Measurements from ENCODE around the gene CDK14.

Gene CDK14

DNA sequence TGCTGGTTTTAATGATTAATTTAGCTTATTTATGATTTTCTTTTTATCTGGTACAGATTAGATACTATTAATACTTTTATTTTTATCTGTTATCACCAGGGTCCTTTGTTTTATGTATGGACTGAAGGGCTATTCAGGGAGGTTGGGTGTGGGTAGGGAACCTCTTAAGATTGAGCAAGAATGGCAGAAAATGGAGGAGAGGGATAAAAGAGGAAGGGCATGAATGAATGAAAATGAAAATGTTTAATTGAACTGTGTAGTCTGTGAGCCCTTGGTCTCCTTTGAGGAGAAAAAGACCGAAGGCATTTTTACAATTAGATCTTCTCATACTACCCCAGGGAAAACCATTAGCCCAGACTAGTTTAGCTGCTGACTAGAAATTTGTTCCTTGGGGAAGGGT, 93.1 kb downstream of the CDK14 start:
- Histone ChIP-seq H2AFZ (ENCODE audit: low read length) (no peak overlapping the region), H3K9me2 (replicated peaks; ENCODE audit: low read depth, low read length) (no peaks in the 10 kb centered on the region), H4K20me1 (ENCODE audit: insufficient read depth, low read length, poor library complexity, severe bottlenecking) (no peaks in the 10 kb centered on the region), H3F3A (ENCODE audit: low read depth) (no peaks in the 10 kb centered on the region), H3K4me1 (ENCODE audit: insufficient read depth, low read length, poor library complexity, severe bottlenecking) (no peaks in the 10 kb centered on the region), H3K4me2 (ENCODE audit: low read depth, low read length, poor library complexity, severe bottlenecking) (no peak overlapping the region), H3K36me3 (ENCODE audit: insufficient read depth, low read length) (no peaks in the 10 kb centered on the region), H3K9me3 (ENCODE audit: insufficient read depth, low read depth, low read length) (no peaks in the 10 kb centered on the region), H3K27me3 (ENCODE audit: insufficient read depth, low read length, poor library complexity, severe bottlenecking) (no peaks in the 10 kb centered on the region), H3K9ac (ENCODE audit: low read depth, low read length, poor library complexity, severe bottlenecking) (no peak overlapping the region), H3K4me3 (ENCODE audit: low read length, poor library complexity, severe bottlenecking) (no peak overlapping the region), H3K79me2 (ENCODE audit: insufficient read depth, low read length) (no peaks in the 10 kb centered on the region)
- TF ChIP-seq EZH2phosphoT487 (IDR thresholded peaks at IDR 0.05; ENCODE audit: borderline replicate concordance): no peak
- TF ChIP-seq, protein P1, sequence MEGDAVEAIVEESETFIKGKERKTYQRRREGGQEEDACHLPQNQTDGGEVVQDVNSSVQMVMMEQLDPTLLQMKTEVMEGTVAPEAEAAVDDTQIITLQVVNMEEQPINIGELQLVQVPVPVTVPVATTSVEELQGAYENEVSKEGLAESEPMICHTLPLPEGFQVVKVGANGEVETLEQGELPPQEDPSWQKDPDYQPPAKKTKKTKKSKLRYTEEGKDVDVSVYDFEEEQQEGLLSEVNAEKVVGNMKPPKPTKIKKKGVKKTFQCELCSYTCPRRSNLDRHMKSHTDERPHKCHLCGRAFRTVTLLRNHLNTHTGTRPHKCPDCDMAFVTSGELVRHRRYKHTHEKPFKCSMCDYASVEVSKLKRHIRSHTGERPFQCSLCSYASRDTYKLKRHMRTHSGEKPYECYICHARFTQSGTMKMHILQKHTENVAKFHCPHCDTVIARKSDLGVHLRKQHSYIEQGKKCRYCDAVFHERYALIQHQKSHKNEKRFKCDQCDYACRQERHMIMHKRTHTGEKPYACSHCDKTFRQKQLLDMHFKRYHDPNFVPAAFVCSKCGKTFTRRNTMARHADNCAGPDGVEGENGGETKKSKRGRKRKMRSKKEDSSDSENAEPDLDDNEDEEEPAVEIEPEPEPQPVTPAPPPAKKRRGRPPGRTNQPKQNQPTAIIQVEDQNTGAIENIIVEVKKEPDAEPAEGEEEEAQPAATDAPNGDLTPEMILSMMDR (conservative IDR thresholded peaks at IDR 0.05; ENCODE audit: low read length): no peak

DNA sequence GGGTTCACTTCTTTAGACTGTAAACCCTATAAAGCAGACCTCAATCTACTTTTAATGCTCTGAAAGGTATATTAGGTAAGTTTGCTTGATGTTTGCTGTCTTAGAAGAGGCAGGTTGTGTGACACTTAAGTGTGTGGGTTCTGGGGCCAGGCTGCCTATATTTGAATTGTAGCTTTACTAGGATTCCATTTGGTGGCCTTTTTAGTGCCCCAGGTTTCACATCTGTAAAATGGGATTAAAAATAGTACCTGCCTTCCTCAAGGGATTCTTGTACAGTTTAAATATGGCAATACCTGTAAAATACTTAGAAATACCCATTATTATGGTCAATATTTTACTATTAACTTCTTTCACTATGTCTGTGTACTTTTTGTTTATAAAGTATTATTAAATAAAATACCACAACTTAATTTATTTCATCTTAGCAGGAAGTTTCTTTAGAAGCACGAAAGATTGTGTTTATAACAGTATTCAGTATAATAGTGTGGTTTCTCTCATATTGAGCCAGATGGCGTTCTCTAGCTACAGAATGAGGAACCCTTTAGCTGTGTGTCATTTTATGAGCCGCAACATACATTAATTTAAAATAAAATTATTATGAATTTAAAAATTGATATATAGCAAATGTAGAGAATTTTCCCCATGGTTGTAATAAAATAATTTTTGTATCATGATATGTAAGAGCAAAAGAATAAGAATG, 94.2 kb downstream of the CDK14 start:
- H3K79me2 ChIP-seq (ENCODE audit: insufficient read depth, low read length): no peaks in the 10 kb centered on the region

DNA sequence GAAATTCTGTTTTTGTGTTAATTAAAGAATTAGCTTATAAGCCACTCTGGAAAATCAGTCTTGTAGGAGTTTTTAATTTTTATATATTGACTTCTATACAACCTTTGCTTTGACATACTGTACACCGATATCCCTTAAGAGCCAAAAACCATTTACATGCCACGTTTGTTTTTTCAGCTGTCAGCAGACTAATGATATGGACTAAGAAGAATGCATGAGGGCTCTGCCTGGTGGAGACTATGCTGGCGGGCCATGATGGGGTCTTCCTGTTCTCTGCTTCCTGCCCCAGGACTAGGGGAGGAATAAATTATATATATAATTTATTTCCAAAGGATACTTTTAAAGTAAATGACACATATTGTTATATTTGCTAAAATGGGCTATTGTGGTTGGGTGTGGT, 96.3 kb downstream of the CDK14 start:
- no peak overlapping the region for H2AFZ ChIP-seq (ENCODE audit: low read length)
- no peaks in the 10 kb centered on the region for H3F3A ChIP-seq (ENCODE audit: low read depth)
- no peak overlapping the region for H3K4me2 ChIP-seq (ENCODE audit: low read depth, low read length, poor library complexity, severe bottlenecking)
- H3K79me2 ChIP-seq (ENCODE audit: insufficient read depth, low read length): no peaks in the 10 kb centered on the region
- H3K27me3 ChIP-seq (ENCODE audit: insufficient read depth, low read length, poor library complexity, severe bottlenecking): no peaks in the 10 kb centered on the region
- H3K9me2 ChIP-seq (replicated peaks; ENCODE audit: low read depth, low read length): no peaks in the 10 kb centered on the region
- no peaks in the 10 kb centered on the region for H3K36me3 ChIP-seq (ENCODE audit: insufficient read depth, low read length)
- H3K9ac ChIP-seq (ENCODE audit: low read depth, low read length, poor library complexity, severe bottlenecking): no peak overlapping the region
- no peaks in the 10 kb centered on the region for H3K4me1 ChIP-seq (ENCODE audit: insufficient read depth, low read length, poor library complexity, severe bottlenecking)
- TF ChIP-seq EZH2phosphoT487 (IDR thresholded peaks at IDR 0.05; ENCODE audit: borderline replicate concordance): no peak
- TF ChIP-seq, protein P1 (conservative IDR thresholded peaks at IDR 0.05; ENCODE audit: low read length): no peak
- no peaks in the 10 kb centered on the region for H4K20me1 ChIP-seq (ENCODE audit: insufficient read depth, low read length, poor library complexity, severe bottlenecking)
- no peak overlapping the region for H3K4me3 ChIP-seq (ENCODE audit: low read length, poor library complexity, severe bottlenecking)
- no peaks in the 10 kb centered on the region for H3K9me3 ChIP-seq (ENCODE audit: insufficient read depth, low read depth, low read length)

More for the DNA sequence above, 94.2 kb downstream of the CDK14 start:
- Histone ChIP-seq H3K27me3 (ENCODE audit: insufficient read depth, low read length, poor library complexity, severe bottlenecking) (no peaks in the 10 kb centered on the region), H3K4me1 (ENCODE audit: insufficient read depth, low read length, poor library complexity, severe bottlenecking) (no peaks in the 10 kb centered on the region), H3K9me3 (ENCODE audit: insufficient read depth, low read depth, low read length) (no peaks in the 10 kb centered on the region), H3F3A (ENCODE audit: low read depth) (no peaks in the 10 kb centered on the region), H3K36me3 (ENCODE audit: insufficient read depth, low read length) (no peaks in the 10 kb centered on the region), H3K4me2 (ENCODE audit: low read depth, low read length, poor library complexity, severe bottlenecking) (no peak overlapping the region), H3K9me2 (replicated peaks; ENCODE audit: low read depth, low read length) (no peaks in the 10 kb centered on the region), H4K20me1 (ENCODE audit: insufficient read depth, low read length, poor library complexity, severe bottlenecking) (no peaks in the 10 kb centered on the region), H2AFZ (ENCODE audit: low read length) (no peak overlapping the region), H3K9ac (ENCODE audit: low read depth, low read length, poor library complexity, severe bottlenecking) (no peak overlapping the region), H3K4me3 (ENCODE audit: low read length, poor library complexity, severe bottlenecking) (no peak overlapping the region)
- no peak for TF ChIP-seq EZH2phosphoT487 (IDR thresholded peaks at IDR 0.05; ENCODE audit: borderline replicate concordance)
- TF ChIP-seq, protein P1 (conservative IDR thresholded peaks at IDR 0.05; ENCODE audit: low read length): no peak

Data from Loucy (cell line).